GM23338 (cell line): ENCODE data around the gene REPIN1. TPM values are rescaled to one million over a fixed set of nuclear protein-coding genes. Genes with fewer than 3 reads are reported as not detected.

Experiments
- ATAC-seq: fragments of 200-7000 bp; cut with Tn5 transposase; 3 replicates; pipeline ENCODE4 v1.9.1; 2020
- DNase-seq: peaks from one replicate; pipeline ENCODE4 v3.0.0-alpha.2; 2015; ENCODE audit warnings: low spot score
- H2AFZ ChIP-seq: fragments of 200-600 bp; sonication (generic); 2 replicates; pipeline ENCODE4 v1.8.0; 2016; ENCODE audit warnings: antibody characterized with exemption, mild to moderate bottlenecking, moderate library complexity
- H3F3A ChIP-seq: fragments of 200-600 bp; sonication (generic); replicated peaks from 2 replicates; pipeline ENCODE4 v1.8.0; 2017; ENCODE audit warnings: antibody characterized with exemption, mixed run types, low read depth
- H3K27ac ChIP-seq: fragments of 200-600 bp; sonication (generic); 2 replicates; pipeline ENCODE4 v1.6.1; 2016; ENCODE audit warnings: low read depth
- H3K27me3 ChIP-seq: fragments of 200-600 bp; sonication (generic); 2 replicates; pipeline ENCODE4 v1.8.0; 2016; ENCODE audit warnings: mild to moderate bottlenecking, mixed run types, moderate library complexity; ENCODE audit not compliant: insufficient read depth
- H3K36me3 ChIP-seq: fragments of 200-600 bp; sonication (generic); 2 replicates; pipeline ENCODE4 v1.8.0; 2016; ENCODE audit warnings: mild to moderate bottlenecking; ENCODE audit not compliant: insufficient read depth
- H3K4me1 ChIP-seq: fragments of 200-600 bp; sonication (generic); 2 replicates; pipeline ENCODE4 v1.8.0; 2016; ENCODE audit warnings: mild to moderate bottlenecking, moderate library complexity; ENCODE audit not compliant: insufficient read depth
- H3K4me2 ChIP-seq: fragments of 200-600 bp; sonication (generic); 2 replicates; pipeline ENCODE4 v1.7.1; 2017; ENCODE audit warnings: mixed run types
- H3K4me3 ChIP-seq: fragments of 200-600 bp; sonication (generic); 2 replicates; pipeline ENCODE4 v1.6.1; 2016; ENCODE audit warnings: mixed run types
- H3K79me2 ChIP-seq: fragments of 200-600 bp; sonication (generic); replicated peaks from 2 replicates; pipeline ENCODE4 v1.8.0; 2017; ENCODE audit warnings: mild to moderate bottlenecking; ENCODE audit not compliant: insufficient read depth
- H3K9me2 ChIP-seq: fragments of 200-600 bp; sonication (generic); 2 replicates; pipeline ENCODE4 v1.8.0; 2017; ENCODE audit not compliant: insufficient read depth
- H4K20me1 ChIP-seq: fragments of 200-600 bp; sonication (generic); replicated peaks from 2 replicates; pipeline ENCODE4 v1.8.0; 2017; ENCODE audit warnings: mild to moderate bottlenecking; ENCODE audit not compliant: insufficient read depth
- H3K27ac Mint-ChIP-seq: 2 replicates; pipeline ENCODE4 v1.8.0; 2020; ENCODE audit warnings: inconsistent platforms, mild to moderate bottlenecking, moderate library complexity, mixed read lengths
- H3K27me3 Mint-ChIP-seq: 3 replicates; pipeline ENCODE4 v1.8.0; 2022; ENCODE audit warnings: low read depth, mild to moderate bottlenecking, moderate library complexity, mixed read lengths, inconsistent platforms; ENCODE audit not compliant: insufficient read depth, poor library complexity
- H3K36me3 Mint-ChIP-seq: 3 replicates; pipeline ENCODE4 v1.8.0; 2021; ENCODE audit warnings: low read depth, mild to moderate bottlenecking, inconsistent platforms, moderate library complexity, mixed read lengths
- H3K4me1 Mint-ChIP-seq: 3 replicates; pipeline ENCODE4 v1.8.0; 2020; ENCODE audit warnings: mild to moderate bottlenecking, inconsistent platforms, mixed read lengths
- H3K4me3 Mint-ChIP-seq: 3 replicates; pipeline ENCODE4 v1.8.0; 2021; ENCODE audit warnings: moderate library complexity, mild to moderate bottlenecking, inconsistent platforms, mixed read lengths
- H3K9me3 Mint-ChIP-seq: 3 replicates; pipeline ENCODE4 v1.8.0; 2020; ENCODE audit warnings: moderate library complexity, mild to moderate bottlenecking, inconsistent platforms, mixed read lengths
- CREB1 ChIP-seq: fragments of 250-450 bp; sonication (Bioruptor Pico); IDR thresholded peaks from 2 replicates; pipeline ENCODE4 v1.5.0; 2020; ENCODE audit warnings: low read depth, mild to moderate bottlenecking, moderate library complexity
- CTCF ChIP-seq, 2 experiments: fragments of 200-600 bp in 1 of 2; sonication (generic) in 1 of 2; conservative IDR thresholded peaks; 2 replicates each; pipeline versions ENCODE4 v1.5.1 to v1.6.1; 2016 to 2017; ENCODE audit warnings: antibody characterized with exemption in 2 of 2, low read depth in 2 of 2, mild to moderate bottlenecking in 2 of 2, moderate library complexity in 1 of 2
- ETS1 ChIP-seq: IDR thresholded peaks from 2 replicates; pipeline ENCODE4 v1.6.1; 2016; ENCODE audit warnings: antibody characterized with exemption
- EZH2 ChIP-seq: fragments of 200-600 bp; sonication (generic); IDR thresholded peaks from one replicate; pipeline ENCODE4 v1.8.0; 2017; ENCODE audit warnings: antibody characterized with exemption, mild to moderate bottlenecking, low read depth; ENCODE audit not compliant: unreplicated experiment
- JUNB ChIP-seq: IDR thresholded peaks from one replicate; pipeline ENCODE4 v1.6.1; 2016; ENCODE audit warnings: antibody characterized with exemption; ENCODE audit not compliant: unreplicated experiment
- NANOG ChIP-seq: IDR thresholded peaks from 2 replicates; pipeline ENCODE4 v1.6.1; 2016; ENCODE audit warnings: antibody characterized with exemption, borderline replicate concordance
- POLR2AphosphoS5 ChIP-seq: IDR thresholded peaks from 2 replicates; pipeline ENCODE4 v1.6.1; 2016; ENCODE audit warnings: antibody characterized with exemption, low read depth
- REST ChIP-seq: IDR thresholded peaks from one replicate; pipeline ENCODE4 v1.6.1; 2018; ENCODE audit warnings: antibody characterized with exemption; ENCODE audit not compliant: unreplicated experiment
- ZNF114 ChIP-seq: fragments of 250-450 bp; sonication (Bioruptor Pico); IDR thresholded peaks from 2 replicates; pipeline ENCODE4 v1.5.0; 2020; ENCODE audit warnings: mild to moderate bottlenecking, moderate library complexity
- ZNF331 ChIP-seq: fragments of 250-450 bp; sonication (Bioruptor Pico); IDR thresholded peaks from 2 replicates; pipeline ENCODE4 v1.5.0; 2020; ENCODE audit warnings: low read depth, mild to moderate bottlenecking, moderate library complexity
- ZNF462 ChIP-seq: fragments of 250-450 bp; sonication (Bioruptor Pico); IDR thresholded peaks from 2 replicates; pipeline ENCODE4 v1.5.0; 2020; ENCODE audit warnings: mild to moderate bottlenecking, moderate library complexity
- polyA plus RNA-seq: library from polyadenylated mRNA; unstranded; fragments of >200 nt; fragmentation: Nextera tagmentation; extraction: Ambion mirVana; gene quantifications from 2 replicates; pipeline ENCODE4 v1.2.1, GENCODE V29; 2016
- total RNA-seq: library from RNA; depleted of rRNA; stranded (reverse); fragments of >200 nt; shearing (Covaris generic); gene quantifications from 2 replicates; pipeline ENCODE4 v1.2.3, GENCODE V29; 2014

REPIN1 gene
- total and polyA plus RNA-seq, 2 experiments from 2014 or later: 29.8 to 156 TPM

- Histone ChIP-seq H3K27ac (peak overlapping the region; percentile 91), H3K36me3 (no peaks in the 10 kb centered on the region), H3F3A (peaks cover 26% of the 10 kb centered on the region), H3K4me3 (peak overlapping the region; percentile 39), H4K20me1 (no peaks in the 10 kb centered on the region; the same call in none of the 2 replicates), H3K79me2 (peaks cover 63% of the 10 kb centered on the region), H3K27me3 (no peaks in the 10 kb centered on the region), H3K9me2 (no peaks in the 10 kb centered on the region), H2AFZ (no peak overlapping the region), H3K4me1 (peaks cover 71% of the 10 kb centered on the region), H3K4me2 (peak overlapping the region; percentile 78)
- Mint-ChIP-seq H3K27me3 (peaks cover 29% of the 10 kb centered on the region), H3K9me3 (no peaks in the 10 kb centered on the region), H3K4me3 (peak overlapping the region; percentile 59; the same call in 2 of the 3 replicates), H3K36me3 (peaks cover 46% of the 10 kb centered on the region), H3K4me1 (peaks cover 73% of the 10 kb centered on the region), H3K27ac (peak overlapping the region; percentile 94)
- no peak for DNase-seq
- ATAC-seq: no peak
- no peak for TF ChIP-seq EZH2
- no peak for TF ChIP-seq POLR2AphosphoS5
- no peak for TF ChIP-seq ETS1
- TF ChIP-seq ZNF462 (CRISPR knock-in tag): no peak
- TF ChIP-seq NANOG: no peak
- no peak for TF ChIP-seq ZNF114 (CRISPR knock-in tag)
- TF ChIP-seq CTCF (conservative IDR thresholded peaks at IDR 0.05; ENCODE audit: low read depth in 2 of 2): no peak
- TF ChIP-seq ZNF331: no peak
- TF ChIP-seq REST: no peak
- TF ChIP-seq CREB1 (CRISPR knock-in tag): no peak
- TF ChIP-seq JUNB: no peak
These were observed 16.0 kb downstream of the REPIN1 start for GRCh38 chr7:150384406-150385301.
